HG02981 (cell line): Measurements from ENCODE around the gene C1QTNF9B.

Source experiments
- ATAC-seq: cut with Tn5 transposase; IDR thresholded peaks from one replicate; pipeline ENCODE4 v1.9.1; 2021; ENCODE audit warnings: mild to moderate bottlenecking, moderate library complexity; ENCODE audit not compliant: unreplicated experiment

Gene C1QTNF9B

GRCh38 chr13:23861310-23861709 lies 36.0 kb downstream of the C1QTNF9B start:
- ATAC-seq: no peak

- ATAC-seq: no peak
These were observed 37.4 kb downstream of the C1QTNF9B start for GRCh38 chr13:23859904-23860303.

GRCh38 chr13:23859455-23859854 lies 37.8 kb downstream of the C1QTNF9B start:
- ATAC-seq: no peak

- no peak for ATAC-seq
These were observed 38.8 kb downstream of the C1QTNF9B start for GRCh38 chr13:23858546-23858945.

GRCh38 chr13:23856008-23856750 lies 41.1 kb downstream of the C1QTNF9B start:
- ATAC-seq: no peak

GRCh38 chr13:23855360-23855759 lies 41.9 kb downstream of the C1QTNF9B start:
- ATAC-seq: no peak

- ATAC-seq: peak; percentile 64
These were observed 45.0 kb downstream of the C1QTNF9B start for GRCh38 chr13:23852351-23852750.

- no peak for ATAC-seq
These were observed 46.2 kb downstream of the C1QTNF9B start for GRCh38 chr13:23851106-23851505.

GRCh38 chr13:23850134-23850533 lies 47.2 kb downstream of the C1QTNF9B start:
- ATAC-seq: no peak

- no peak for ATAC-seq
These were observed 47.6 kb downstream of the C1QTNF9B start for GRCh38 chr13:23849670-23850069.

GRCh38 chr13:23848646-23849141 lies 48.6 kb downstream of the C1QTNF9B start:
- ATAC-seq: no peak

GRCh38 chr13:23848019-23848418 lies 49.3 kb downstream of the C1QTNF9B start:
- ATAC-seq: no peak

GRCh38 chr13:23847497-23847896 lies 49.8 kb downstream of the C1QTNF9B start:
- ATAC-seq: no peak

GRCh38 chr13:23845105-23845725 lies 52.1 kb downstream of the C1QTNF9B start:
- no peak for ATAC-seq

- no peak for ATAC-seq
These were observed 53.2 kb downstream of the C1QTNF9B start for GRCh38 chr13:23844132-23844531.

- no peak for ATAC-seq
These were observed 53.9 kb downstream of the C1QTNF9B start for GRCh38 chr13:23843436-23843835.

GRCh38 chr13:23842406-23842805 lies 54.9 kb downstream of the C1QTNF9B start:
- ATAC-seq: no peak
